GM12878 (cell line): ENCODE measurements around the gene EPHB2. TPM values are rescaled to one million over a fixed set of nuclear protein-coding genes. Genes with fewer than 3 reads are reported as not detected.

Source experiments
- ATAC-seq: fragments of 200-7000 bp; cut with Tn5 transposase; 3 replicates; pipeline ENCODE4 v1.9.1; 2020; ENCODE audit warnings: mild to moderate bottlenecking, moderate library complexity
- BruUV-seq: library from RNA; stranded (reverse); fragments of 400-500 nt; replicated peaks from 2 replicates; lab custom pipeline; 2021; lab: Mats Ljungman, UMichigan
- CTCF ChIA-PET: fragments of 300-600 bp; sonication (Branson Sonifier 250); formaldehyde crosslinking; extraction: SDS; loops from one replicate; lab custom pipeline; 2021; ENCODE audit warnings: inconsistent platforms; lab: Yijun Ruan, JAX
- POLR2A ChIA-PET: fragments of 350-600 bp; formaldehyde crosslinking; extraction: SDS; loops from one replicate; lab custom pipeline; 2021; ENCODE audit warnings: inconsistent platforms; lab: Charles Lee
- RAD21 ChIA-PET: fragments of 300-600 bp; sonication (Branson Sonifier 250); formaldehyde crosslinking; loops from one replicate; lab custom pipeline; 2023; ENCODE audit warnings: antibody characterized with exemption; ENCODE audit not compliant: unreplicated experiment; lab: Charles Lee
- SMC1A ChIA-PET: fragments of 300-600 bp; sonication (Branson Sonifier 250); formaldehyde crosslinking; loops from one replicate; lab custom pipeline; 2023; ENCODE audit not compliant: unreplicated experiment, uncharacterized antibody; lab: Charles Lee
- DNase-seq: peaks from one replicate; pipeline ENCODE4 v3.0.0-alpha.2; 2011; ENCODE audit warnings: low read depth, low spot score
- FAIRE-seq: peaks from 3 replicates; lab custom pipeline; 2011; peaks lifted over from hg19 to GRCh38; lab: Jason Lieb, UNC
- H2AFZ ChIP-seq: 2 replicates; pipeline ENCODE4 v1.6.0; 2011; ENCODE audit warnings: low read depth, low read length, control low read depth; ENCODE audit not compliant: control insufficient read depth
- H3K27ac ChIP-seq: 2 replicates; pipeline ENCODE4 v1.5.1; 2011; ENCODE audit warnings: control low read depth; ENCODE audit not compliant: control insufficient read depth, insufficient read depth
- H3K27me3 ChIP-seq, 2 experiments: replicated peaks in 1 of 2; 2 replicates each; pipeline versions ENCODE4 v1.6.0 to v1.6.1; 2011; ENCODE audit warnings: low read length in 1 of 2; ENCODE audit not compliant: control insufficient read depth in 2 of 2, insufficient read depth in 2 of 2
- H3K36me3 ChIP-seq, 2 experiments: 2 replicates each; pipeline ENCODE4 v1.5.1; 2011; ENCODE audit warnings: low read length in 1 of 2; ENCODE audit not compliant: control insufficient read depth in 2 of 2, insufficient read depth in 2 of 2
- H3K4me1 ChIP-seq: 2 replicates; pipeline ENCODE4 v1.6.1; 2011; ENCODE audit warnings: mild to moderate bottlenecking, low read length, moderate library complexity, mixed read lengths; ENCODE audit not compliant: control insufficient read depth, insufficient read depth
- H3K4me2 ChIP-seq: 2 replicates; pipeline ENCODE4 v1.6.0; 2011; ENCODE audit warnings: control low read depth; ENCODE audit not compliant: control insufficient read depth, insufficient read depth
- H3K4me3 ChIP-seq: fragments of 200-600 bp; sonication (generic); 2 replicates; pipeline ENCODE4 v1.5.1; 2016
- H3K79me2 ChIP-seq: 2 replicates; pipeline ENCODE4 v1.6.0; 2011; ENCODE audit warnings: low read length; ENCODE audit not compliant: control insufficient read depth, insufficient read depth
- H3K9ac ChIP-seq: 2 replicates; pipeline ENCODE4 v1.8.0; 2011; ENCODE audit warnings: low read length, control low read depth, mixed read lengths; ENCODE audit not compliant: control insufficient read depth, insufficient read depth
- H3K9me3 ChIP-seq: replicated peaks from 3 replicates; pipeline ENCODE4 v1.5.1; 2011; ENCODE audit warnings: mild to moderate bottlenecking, low read length; ENCODE audit not compliant: control insufficient read depth, insufficient read depth
- H4K20me1 ChIP-seq: 2 replicates; pipeline ENCODE4 v1.6.0; 2011; ENCODE audit not compliant: control insufficient read depth, insufficient read depth
- BRCA1 ChIP-seq: IDR thresholded peaks from 2 replicates; pipeline ENCODE4 v1.6.1; 2011; ENCODE audit warnings: low read depth, low read length, improper control_type of control experiment
- EGR1 ChIP-seq, 2 experiments: IDR thresholded peaks; 1 replicate in 1 of 2; 2 replicates in 1 of 2; pipeline ENCODE4 v1.6.1; 2011 to 2012; ENCODE audit warnings: low read depth in 2 of 2, low read length in 2 of 2, borderline replicate concordance in 1 of 2, mild to moderate bottlenecking in 1 of 2, moderate library complexity in 1 of 2
- IRF5 ChIP-seq: fragments of 450-650 bp; IDR thresholded peaks from 2 replicates; pipeline ENCODE4 v1.6.1; 2017; ENCODE audit warnings: borderline replicate concordance
- KAT2A ChIP-seq: conservative IDR thresholded peaks from 2 replicates; pipeline ENCODE4 v1.6.1; 2011; ENCODE audit warnings: low read depth, low read length; ENCODE audit not compliant: control insufficient read depth
- MYC ChIP-seq: IDR thresholded peaks from 2 replicates; pipeline ENCODE4 v1.6.1; 2011; ENCODE audit warnings: mild to moderate bottlenecking, low read length, moderate library complexity, inconsistent platforms; ENCODE audit not compliant: insufficient read depth, insufficient replicate concordance, insufficient read length, severe bottlenecking
- NFYB ChIP-seq: IDR thresholded peaks from 2 replicates; pipeline ENCODE4 v1.6.1; 2011; ENCODE audit warnings: low read depth, mild to moderate bottlenecking, low read length, improper control_type of control experiment, moderate library complexity; ENCODE audit not compliant: insufficient read depth
- RB1 ChIP-seq: fragments of 450-650 bp; formaldehyde crosslinking; IDR thresholded peaks from 2 replicates; pipeline ENCODE4 v1.6.1; 2017; ENCODE audit warnings: mild to moderate bottlenecking, borderline replicate concordance
- RELB ChIP-seq: fragments of 450-650 bp; IDR thresholded peaks from 2 replicates; pipeline ENCODE4 v1.6.1; 2017; ENCODE audit warnings: low read depth, mild to moderate bottlenecking, moderate library complexity
- REST ChIP-seq: IDR thresholded peaks from 2 replicates; pipeline ENCODE4 v1.6.1; 2012; ENCODE audit warnings: mild to moderate bottlenecking, low read depth, low read length
- SMAD5 ChIP-seq: IDR thresholded peaks from 2 replicates; pipeline ENCODE4 v1.6.1; 2016; ENCODE audit warnings: antibody characterized with exemption, low read depth
- TBL1XR1 ChIP-seq: IDR thresholded peaks from 2 replicates; pipeline ENCODE4 v1.6.1; 2012; ENCODE audit warnings: low read depth, low read length, improper control_type of control experiment
- ZBED1 ChIP-seq: IDR thresholded peaks from 2 replicates; pipeline ENCODE4 v1.6.1; 2016; ENCODE audit warnings: borderline replicate concordance
- in situ Hi-C: fragments of 300-500 bp; cut with MboI; formaldehyde crosslinking; loops from 9 replicates; pipeline ENCODE4 v1.14.3; 2018; ENCODE audit warnings: mixed read lengths
- intact Hi-C: fragments of 100-400 bp; cut with micrococcal nuclease; formaldehyde crosslinking; loops from one replicate; pipeline ENCODE4 v1.14.2; 2022; ENCODE audit not compliant: unreplicated experiment
- polyA plus RNA-seq, 11 experiments: library from polyadenylated mRNA; depleted of rRNA in 4 of 11; unstranded in 6 of 11; stranded (reverse) in 5 of 11; fragments of >200 nt; fragmentation: Nextera tagmentation in 4 of 11; fragmentation: Illumina TruSeq in 1 of 11; extraction: Ambion mirVana in 4 of 11; extraction: Trizol in 1 of 11; gene quantifications; 1 replicate in 1 of 11; 2 replicates in 10 of 11; pipeline versions ENCODE4 v1.2.1 to v1.2.3, GENCODE V29; 2011 to 2016; ENCODE audit warnings: inconsistent platforms in 2 of 11, missing spikeins in 2 of 11, low read depth in 1 of 11
- total RNA-seq, 4 experiments: library from RNA; depleted of rRNA in 3 of 4; stranded (reverse); fragments of >200 nt in 3 of 4; fragmentation: Illumina TruSeq in 1 of 4; extraction: Trizol in 1 of 4; gene quantifications; 2 replicates each; pipeline versions ENCODE4 v1.2.1 to v1.2.3, GENCODE V29; 2013 to 2021

EPHB2 gene
- total and polyA plus RNA-seq, 10 of the 15 experiments (the other 5 are each of a cell fraction or from before 2014, with no cell fraction given): 0.13 to 3.3 (median 0.92) TPM

GRCh38 chr1:22705586-22705985, 5.1 kb upstream of the EPHB2 start:
- DNase-seq (no peak), FAIRE-seq (no peak), ATAC-seq (no peak)
- TF ChIP-seq EGR1 (IDR thresholded peaks at IDR 0.05; ENCODE audit: borderline replicate concordance in 1 of 2, low read depth in 2 of 2, low read length in 2 of 2) (no peak), REST (no peak), NFYB (no peak), RELB (no peak), MYC (no peak), KAT2A (no peak), RB1 (no peak), SMAD5 (no peak), TBL1XR1 (no peak), IRF5 (no peak), BRCA1 (no peak), ZBED1 (no peak)
- H3K27ac ChIP-seq: no peak overlapping the region
- H3K4me3 ChIP-seq: no peak overlapping the region
- RAD21 ChIA-PET: interaction anchor here (1.6 to 3.2 kb wide), 4 partner anchors 23 to 183 kb away, joined by 4 to 20 read pairs (median 12); no protein-coding TSS in a partner anchor
- POLR2A ChIA-PET: no interaction called here
- in situ Hi-C loops (loop anchor here (10.0 kb wide), 1 partner anchor 179 kb away; no protein-coding TSS in a partner anchor), intact Hi-C loops (no loop called here)
- no peak overlapping the region for H3K4me2 ChIP-seq
- H3K79me2 ChIP-seq: no peaks in the 10 kb centered on the region
- H3K4me1 ChIP-seq: peaks cover 9% of the 10 kb centered on the region
- CTCF ChIA-PET: interaction anchor here (0.6 to 5.1 kb wide), 15 partner anchors 13 to 259 kb away, joined by 3 to 47 read pairs (median 5); no protein-coding TSS in a partner anchor
- H3K9me3 ChIP-seq: no peaks in the 10 kb centered on the region
- no peak overlapping the region for H3K9ac ChIP-seq
- no peak overlapping the region for H2AFZ ChIP-seq
- H4K20me1 ChIP-seq: no peaks in the 10 kb centered on the region
- SMC1A ChIA-PET: interaction anchor here (0.8 to 2.7 kb wide), 4 partner anchors 13 to 258 kb away, joined by 3 to 19 read pairs (median 6); no protein-coding TSS in a partner anchor
- no TSS peak for BruUV-seq
- peaks cover 0 to 5% of the 10 kb centered on the region in 2 experiments; a peak in 2 of 4 replicates for H3K27me3 ChIP-seq
- H3K36me3 ChIP-seq: no peaks in the 10 kb centered on the region
